Spleen (tissue), 11 donors: ENCODE measurements around the gene CPN2. TPM values are rescaled to one million over a fixed set of nuclear protein-coding genes. Genes with fewer than 3 reads are reported as not detected.

ENCODE experiments used
- DNase-seq: peaks from one replicate; pipeline ENCODE4 v3.0.0-alpha.2; 2020
- H3K27ac ChIP-seq, 8 donors: fragments of 200-600 bp; sonication (generic) in 7 of 8; 1 replicate in 4 of 8; 2 replicates in 4 of 8; pipeline versions ENCODE4 v1.5.0 to v1.8.0; 2016 to 2021; ENCODE audit warnings: inconsistent platforms in 4 of 8, mild to moderate bottlenecking in 4 of 8, moderate library complexity in 1 of 8
- H3K27me3 ChIP-seq, 7 donors: fragments of 200-600 bp; sonication (generic) in 6 of 7; replicated peaks in 1 of 7; 1 replicate in 4 of 7; 2 replicates in 3 of 7; pipeline versions ENCODE4 v1.5.0 to v1.8.0; 2016 to 2021; ENCODE audit warnings: inconsistent platforms in 3 of 7, mild to moderate bottlenecking in 1 of 7
- H3K36me3 ChIP-seq, 6 donors: fragments of 200-600 bp; sonication (generic) in 5 of 6; 1 replicate in 4 of 6; 2 replicates in 2 of 6; pipeline versions ENCODE4 v1.5.0 to v1.8.0; 2016 to 2021; ENCODE audit warnings: inconsistent platforms in 2 of 6
- H3K4me1 ChIP-seq, 6 donors: fragments of 200-600 bp; sonication (generic) in 5 of 6; 1 replicate in 3 of 6; 2 replicates in 3 of 6; pipeline versions ENCODE4 v1.5.0 to v1.8.0; 2016 to 2021; ENCODE audit warnings: inconsistent platforms in 3 of 6
- H3K4me3 ChIP-seq, 8 donors: fragments of 200-600 bp; sonication (generic) in 7 of 8; 1 replicate in 4 of 8; 2 replicates in 4 of 8; pipeline versions ENCODE4 v1.5.0 to v1.8.0; 2016 to 2021; ENCODE audit warnings: inconsistent platforms in 4 of 8, mild to moderate bottlenecking in 4 of 8, moderate library complexity in 2 of 8
- H3K9me3 ChIP-seq, 8 donors: fragments of 200-600 bp; sonication (generic) in 7 of 8; 1 replicate in 4 of 8; 2 replicates in 4 of 8; pipeline versions ENCODE4 v1.5.0 to v1.8.0; 2016 to 2021; ENCODE audit warnings: inconsistent platforms in 4 of 8
- POLR2A ChIP-seq, 3 donors: fragments of 450-650 bp; IDR thresholded peaks; one replicate each; pipeline ENCODE4 v1.5.1; 2017; ENCODE audit warnings: antibody characterized with exemption in 3 of 3, mild to moderate bottlenecking in 1 of 3
- POLR2AphosphoS5 ChIP-seq, 3 donors: sonication (generic); formaldehyde crosslinking; IDR thresholded peaks; one replicate each; pipeline ENCODE4 v1.5.1; 2017; ENCODE audit warnings: antibody characterized with exemption in 3 of 3
- WGBS, 5 donors: extraction: QIAGEN DNeasy Blood & Tissue Kit in 3 of 5; methylation state at CpG; one replicate each; pipeline versions ENCODE4 v1.1.5 to v1.1.7; 2013 to 2018; 5-methylcytosine and 5-hydroxymethylcytosine counted together
- intact Hi-C: fragments of 100-400 bp; cut with DNase I; formaldehyde crosslinking; loops from one replicate; pipeline ENCODE4 v1.15.0; 2023; ENCODE audit warnings: low total_unique reads
- polyA plus RNA-seq, 3 donors: library from polyadenylated mRNA; stranded (reverse); fragments of 200-250 nt; gene quantifications; one replicate each; pipeline ENCODE4 v1.2.1, GENCODE V29; 2013
- total RNA-seq, 7 donors: library from RNA; depleted of rRNA in 3 of 7; stranded (reverse); fragments of >200 nt in 3 of 7; fragmentation: NEBNext Ultra II Directional in 4 of 7; extraction: Animal tissue kit (Norgen Biotek cat#: 25700) in 4 of 7; gene quantifications; one replicate each; pipeline versions ENCODE4 v1.1.0 to v1.2.1, GENCODE V29; 2016 to 2021
- TF ChIP-seq, protein P1 (sequence below), 11 experiments: fragments of 200-600 bp in 7 of 11; fragments of 450-650 bp in 4 of 11; sonication (generic) in 4 of 11; IDR thresholded peaks in 8 of 11; conservative IDR thresholded peaks in 3 of 11; 1 replicate in 7 of 11; 2 replicates in 4 of 11; pipeline versions ENCODE4 v1.4.0 to v1.8.0; 2016 to 2021; ENCODE audit warnings: antibody characterized with exemption in 11 of 11, inconsistent platforms in 4 of 11, mild to moderate bottlenecking in 1 of 11
- donor health status: healthy with polysubstance abuse.
- donor health status: DM: no; HTN: no; CAD: no; lungs with moderate emphysema.
- donor health status: DM: no; HTN: no; CAD: no.
- donor health status: Bipolar disorder and iron deficiency.
- donor health status: healthy.
- donor health status: DM: no; HTN: no; CAD: no.
- donor health status: DM: yes; HTN: yes; CAD: no.

Gene CPN2
- total and polyA plus RNA-seq, 10 donors: 0.26 to 4.4 (median 0.76) TPM

DNA sequence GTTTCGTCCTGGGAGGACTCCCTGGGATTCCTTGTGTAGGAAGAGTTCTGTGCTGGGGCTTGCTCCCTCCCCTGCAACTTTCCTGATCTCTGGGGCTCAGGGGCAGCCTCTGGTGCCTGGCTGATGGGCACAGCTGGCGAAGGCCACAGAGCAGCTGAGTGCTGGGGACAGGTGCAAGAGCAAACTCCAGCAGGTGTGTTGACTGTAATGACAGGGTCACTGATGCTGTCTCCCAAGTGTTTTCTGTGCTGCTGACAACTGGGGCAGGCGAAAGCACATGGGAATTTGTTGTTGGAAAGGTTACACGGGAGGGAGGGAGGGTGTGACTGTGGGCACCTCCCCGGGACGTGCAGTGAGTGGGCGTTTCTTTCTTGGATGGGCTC lies 21.6 kb downstream of the CPN2 start:
- peaks cover 5 to 12% (median 10%) of the 10 kb centered on the region in 6 donors for H3K4me1 ChIP-seq
- TF ChIP-seq POLR2A (IDR thresholded peaks at IDR 0.05): no peak
- TF ChIP-seq, protein P1, sequence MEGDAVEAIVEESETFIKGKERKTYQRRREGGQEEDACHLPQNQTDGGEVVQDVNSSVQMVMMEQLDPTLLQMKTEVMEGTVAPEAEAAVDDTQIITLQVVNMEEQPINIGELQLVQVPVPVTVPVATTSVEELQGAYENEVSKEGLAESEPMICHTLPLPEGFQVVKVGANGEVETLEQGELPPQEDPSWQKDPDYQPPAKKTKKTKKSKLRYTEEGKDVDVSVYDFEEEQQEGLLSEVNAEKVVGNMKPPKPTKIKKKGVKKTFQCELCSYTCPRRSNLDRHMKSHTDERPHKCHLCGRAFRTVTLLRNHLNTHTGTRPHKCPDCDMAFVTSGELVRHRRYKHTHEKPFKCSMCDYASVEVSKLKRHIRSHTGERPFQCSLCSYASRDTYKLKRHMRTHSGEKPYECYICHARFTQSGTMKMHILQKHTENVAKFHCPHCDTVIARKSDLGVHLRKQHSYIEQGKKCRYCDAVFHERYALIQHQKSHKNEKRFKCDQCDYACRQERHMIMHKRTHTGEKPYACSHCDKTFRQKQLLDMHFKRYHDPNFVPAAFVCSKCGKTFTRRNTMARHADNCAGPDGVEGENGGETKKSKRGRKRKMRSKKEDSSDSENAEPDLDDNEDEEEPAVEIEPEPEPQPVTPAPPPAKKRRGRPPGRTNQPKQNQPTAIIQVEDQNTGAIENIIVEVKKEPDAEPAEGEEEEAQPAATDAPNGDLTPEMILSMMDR (IDR thresholded peaks at IDR 0.05 in 8 of 11, conservative IDR thresholded peaks at IDR 0.05 in 3 of 11): no peak
- TF ChIP-seq POLR2AphosphoS5 (IDR thresholded peaks at IDR 0.05): no peak
- no peak overlapping the region for H3K4me3 ChIP-seq
- intact Hi-C loops: no loop called here
- peaks cover 0 to 44% (median 20%) of the 10 kb centered on the region in 7 donors for H3K27me3 ChIP-seq
- no peaks in the 10 kb centered on the region for H3K9me3 ChIP-seq
- no peaks in the 10 kb centered on the region for H3K36me3 ChIP-seq
- WGBS, 5 donors: 82 to 88% (median 85%) methylated on average over 6 to 7 of the region's 7 CpGs
- no peak for DNase-seq
- H3K27ac ChIP-seq: no peak overlapping the region

DNA sequence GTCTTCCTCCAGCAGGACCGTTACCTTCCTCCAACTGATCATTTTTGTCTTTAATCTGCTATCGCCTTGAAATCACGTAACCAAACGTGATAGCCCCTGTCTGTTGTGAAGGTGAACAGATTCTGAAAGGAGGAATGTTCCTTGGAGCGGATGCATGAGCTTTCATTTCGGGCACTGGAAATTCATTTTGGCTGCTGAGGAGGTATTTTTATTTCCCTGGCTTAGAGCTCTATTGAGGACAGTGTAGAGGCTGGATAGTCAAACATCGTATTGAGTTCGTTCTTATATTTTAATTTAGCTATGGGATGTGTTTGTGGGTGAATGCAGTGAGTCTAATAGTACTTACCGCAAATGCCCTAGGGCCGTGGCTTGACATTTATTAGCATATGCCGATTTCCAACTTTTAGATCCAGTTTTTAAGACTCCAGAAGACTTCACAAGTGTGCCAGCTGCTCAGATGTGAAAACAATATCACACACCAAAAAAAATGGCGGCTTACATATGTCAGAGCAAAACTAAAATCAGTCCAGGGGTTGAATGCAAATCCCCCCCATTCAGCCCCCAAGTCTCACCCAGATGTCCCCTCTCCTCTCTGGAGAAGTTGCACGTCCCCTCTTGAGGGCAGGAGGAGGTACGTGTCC lies 22.1 kb downstream of the CPN2 start:
- 86 to 90% (median 87%) methylated on average over 14 of the region's 14 CpGs for WGBS, 5 donors
- no peak for DNase-seq
- H3K4me3 ChIP-seq: no peak overlapping the region
- no peaks in the 10 kb centered on the region for H3K36me3 ChIP-seq
- H3K27me3 ChIP-seq: peaks cover 0 to 41% (median 20%) of the 10 kb centered on the region in 7 donors
- H3K4me1 ChIP-seq: peaks cover 7 to 15% (median 10%) of the 10 kb centered on the region in 6 donors
- H3K27ac ChIP-seq: no peak overlapping the region
- TF ChIP-seq POLR2AphosphoS5 (IDR thresholded peaks at IDR 0.05): no peak
- TF ChIP-seq, protein P1 (IDR thresholded peaks at IDR 0.05 in 8 of 11, conservative IDR thresholded peaks at IDR 0.05 in 3 of 11): no peak
- no peak for TF ChIP-seq POLR2A (IDR thresholded peaks at IDR 0.05)
- intact Hi-C loops: no loop called here
- H3K9me3 ChIP-seq: no peaks in the 10 kb centered on the region

DNA sequence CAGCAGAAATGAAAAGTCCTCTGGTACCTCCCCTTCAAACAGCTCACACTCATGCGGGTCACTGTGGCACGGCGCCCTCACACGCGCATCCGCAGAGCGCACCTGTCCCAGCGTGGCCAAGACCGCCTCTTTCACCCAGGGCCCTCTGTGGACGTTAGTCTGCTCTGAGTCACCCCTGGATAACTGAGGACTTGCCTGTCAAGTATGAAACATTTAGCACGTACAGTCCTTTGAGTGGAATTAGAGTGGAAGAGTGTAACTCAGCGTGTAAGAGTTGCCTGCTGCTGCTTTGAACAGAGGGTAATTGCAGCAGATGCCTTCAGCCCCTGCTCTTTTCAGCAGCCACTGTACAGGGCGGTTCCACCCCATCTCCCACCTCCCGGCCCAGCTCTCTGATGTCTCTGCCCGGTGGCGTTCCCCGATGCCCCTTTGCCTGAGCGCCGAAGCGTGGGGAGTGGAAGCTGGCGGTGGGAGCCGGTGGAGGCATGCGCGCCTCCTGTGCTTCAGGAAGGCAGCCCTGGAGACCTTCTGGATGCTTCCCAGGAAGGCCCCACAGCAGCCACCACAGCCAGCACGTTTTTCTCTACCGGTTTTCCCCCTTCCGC lies 23.0 kb downstream of the CPN2 start:
- H3K27ac ChIP-seq: no peak overlapping the region
- peaks cover 0 to 39% (median 15%) of the 10 kb centered on the region in 7 donors for H3K27me3 ChIP-seq
- intact Hi-C loops: no loop called here
- 79 to 86% (median 84%) methylated on average over 25 to 27 of the region's 27 CpGs for WGBS, 5 donors
- TF ChIP-seq, protein P1 (IDR thresholded peaks at IDR 0.05 in 8 of 11, conservative IDR thresholded peaks at IDR 0.05 in 3 of 11): no peak
- TF ChIP-seq POLR2A (IDR thresholded peaks at IDR 0.05) (no peak), POLR2AphosphoS5 (IDR thresholded peaks at IDR 0.05) (no peak)
- no peaks in the 10 kb centered on the region for H3K9me3 ChIP-seq
- no peaks in the 10 kb centered on the region for H3K36me3 ChIP-seq
- DNase-seq: no peak
- no peak overlapping the region for H3K4me3 ChIP-seq
- H3K4me1 ChIP-seq: peaks cover under 1 to 11% (median 4%) of the 10 kb centered on the region in 6 donors
